Endodermal cell (in vitro differentiated cells): Measurements from ENCODE around the gene SMG5. TPM values are rescaled to one million over a fixed set of nuclear protein-coding genes. Genes with fewer than 3 reads are reported as not detected.

ENCODE experiments used
- DNase-seq: peaks from one replicate; pipeline ENCODE4 v3.0.0-alpha.2; 2017
- H3K27ac ChIP-seq: 2 replicates; pipeline ENCODE4 v1.5.1; 2013; ENCODE audit warnings: mild to moderate bottlenecking, low read depth, low read length, moderate library complexity
- H3K27me3 ChIP-seq: 2 replicates; pipeline ENCODE4 v1.6.1; 2013; ENCODE audit warnings: mild to moderate bottlenecking, low read length, moderate library complexity; ENCODE audit not compliant: insufficient read depth, control insufficient read depth, poor library complexity, severe bottlenecking
- H3K36me3 ChIP-seq: 2 replicates; pipeline ENCODE4 v1.7.0; 2013; ENCODE audit warnings: mild to moderate bottlenecking, low read length, moderate library complexity; ENCODE audit not compliant: control insufficient read depth, insufficient read depth
- H3K4me1 ChIP-seq: one replicate; pipeline ENCODE4 v1.7.0; 2013; ENCODE audit warnings: low read length; ENCODE audit not compliant: control insufficient read depth, insufficient read depth
- H3K4me3 ChIP-seq: 2 replicates; pipeline ENCODE4 v1.5.1; 2013; ENCODE audit warnings: mild to moderate bottlenecking, low read length, moderate library complexity
- H3K9ac ChIP-seq: 2 replicates; pipeline ENCODE4 v1.6.1; 2013; ENCODE audit warnings: mild to moderate bottlenecking, low read length, moderate library complexity; ENCODE audit not compliant: poor library complexity, severe bottlenecking; ENCODE audit errors: extremely low read depth
- H3K9me3 ChIP-seq: 2 replicates; pipeline ENCODE4 v1.6.1; 2013; ENCODE audit warnings: mild to moderate bottlenecking, low read length, moderate library complexity; ENCODE audit not compliant: control insufficient read depth
- H3K27ac Mint-ChIP-seq: 2 replicates; pipeline ENCODE4 v1.8.0; 2020; ENCODE audit warnings: mixed read lengths
- H3K27me3 Mint-ChIP-seq: 2 replicates; pipeline ENCODE4 v1.8.0; 2021; ENCODE audit warnings: mild to moderate bottlenecking, mixed read lengths; ENCODE audit not compliant: insufficient read depth
- H3K36me3 Mint-ChIP-seq: 2 replicates; pipeline ENCODE4 v1.8.0; 2020; ENCODE audit warnings: low read depth, mixed read lengths
- H3K4me1 Mint-ChIP-seq: 2 replicates; pipeline ENCODE4 v1.8.0; 2020; ENCODE audit warnings: mixed read lengths
- H3K4me3 Mint-ChIP-seq: 2 replicates; pipeline ENCODE4 v1.8.0; 2020; ENCODE audit warnings: mild to moderate bottlenecking, moderate library complexity, mixed read lengths
- H3K9me3 Mint-ChIP-seq: 2 replicates; pipeline ENCODE4 v1.8.0; 2020; ENCODE audit warnings: mild to moderate bottlenecking, mixed read lengths
- WGBS, 2 experiments: methylation state at CpG; one replicate each; pipeline versions ENCODE4 v1.1.5 to v1.1.7; 2013; ENCODE audit warnings: missing lambda C conversion rate in 2 of 2, mixed read lengths in 1 of 2; ENCODE audit not compliant: insufficient coverage in 1 of 2, insufficient read length in 1 of 2; 5-methylcytosine and 5-hydroxymethylcytosine counted together
- total RNA-seq, 2 donors: library from RNA; stranded (reverse); fragmentation: NEBNext Ultra II Directional in 1 of 2; extraction: Animal tissue kit (Norgen Biotek cat#: 25700) in 1 of 2; gene quantifications; 2 replicates in 1 of 2; 3 replicates in 1 of 2; pipeline ENCODE4 v1.2.1, GENCODE V29; 2021
- TF ChIP-seq, protein P1 (sequence below): fragments of 200-600 bp; sonication (generic); conservative IDR thresholded peaks from 2 replicates; pipeline ENCODE4 v1.5.0; 2021; ENCODE audit warnings: antibody characterized with exemption, mild to moderate bottlenecking

Gene SMG5
- total RNA-seq, 2 donors from 2014 or later: 103 to 111 TPM

DNA sequence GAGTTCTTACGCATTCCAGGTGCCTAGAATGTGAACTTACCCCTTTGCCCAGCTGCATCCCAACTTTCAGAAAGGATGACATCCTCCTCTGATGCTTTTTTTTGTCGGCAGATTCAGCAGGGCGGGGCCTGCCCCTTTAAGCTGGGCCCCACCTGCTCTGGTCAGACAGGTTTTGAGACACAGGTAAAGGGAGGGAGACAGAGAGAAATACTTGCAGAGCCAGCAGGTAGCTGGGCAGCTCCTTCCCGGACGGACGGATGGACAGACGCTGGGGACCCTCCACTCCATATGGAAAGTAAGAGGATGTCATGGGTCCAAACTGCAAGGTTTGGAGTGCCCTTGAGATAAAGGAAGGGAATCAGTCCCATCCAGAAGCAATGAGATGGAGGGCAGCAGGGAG lies 1.5 kb upstream of the SMG5 start, which contains the start of gene TMEM79:
Gene TMEM79, plus strand, starts transcription at position 214 of the 400 bp plus-strand sequence. CDS start 902 bp downstream, outside the sequence.
- no peak for DNase-seq
- Histone ChIP-seq H3K27ac (no peak within 1 kb of the TSS), H3K4me3 (peak within 1 kb of the TSS; percentile 90), H3K4me1 (peaks cover 6% of the 10 kb centered on the region), H3K36me3 (peaks cover 17% of the 10 kb centered on the region), H3K27me3 (no peaks in the 10 kb centered on the region), H3K9ac (peak within 1 kb of the TSS; percentile 82), H3K9me3 (no peaks in the 10 kb centered on the region)
- 90 to 93% methylated on average over 5 to 7 of the region's 7 CpGs for WGBS, 2 experiments
- Mint-ChIP-seq H3K27ac (peak within 1 kb of the TSS; percentile 89), H3K27me3 (no peaks in the 10 kb centered on the region), H3K4me1 (peaks cover 14% of the 10 kb centered on the region), H3K9me3 (no peaks in the 10 kb centered on the region), H3K36me3 (peaks cover 5% of the 10 kb centered on the region), H3K4me3 (peak within 1 kb of the TSS; percentile 95)
- TF ChIP-seq, protein P1, sequence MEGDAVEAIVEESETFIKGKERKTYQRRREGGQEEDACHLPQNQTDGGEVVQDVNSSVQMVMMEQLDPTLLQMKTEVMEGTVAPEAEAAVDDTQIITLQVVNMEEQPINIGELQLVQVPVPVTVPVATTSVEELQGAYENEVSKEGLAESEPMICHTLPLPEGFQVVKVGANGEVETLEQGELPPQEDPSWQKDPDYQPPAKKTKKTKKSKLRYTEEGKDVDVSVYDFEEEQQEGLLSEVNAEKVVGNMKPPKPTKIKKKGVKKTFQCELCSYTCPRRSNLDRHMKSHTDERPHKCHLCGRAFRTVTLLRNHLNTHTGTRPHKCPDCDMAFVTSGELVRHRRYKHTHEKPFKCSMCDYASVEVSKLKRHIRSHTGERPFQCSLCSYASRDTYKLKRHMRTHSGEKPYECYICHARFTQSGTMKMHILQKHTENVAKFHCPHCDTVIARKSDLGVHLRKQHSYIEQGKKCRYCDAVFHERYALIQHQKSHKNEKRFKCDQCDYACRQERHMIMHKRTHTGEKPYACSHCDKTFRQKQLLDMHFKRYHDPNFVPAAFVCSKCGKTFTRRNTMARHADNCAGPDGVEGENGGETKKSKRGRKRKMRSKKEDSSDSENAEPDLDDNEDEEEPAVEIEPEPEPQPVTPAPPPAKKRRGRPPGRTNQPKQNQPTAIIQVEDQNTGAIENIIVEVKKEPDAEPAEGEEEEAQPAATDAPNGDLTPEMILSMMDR: no peak

DNA sequence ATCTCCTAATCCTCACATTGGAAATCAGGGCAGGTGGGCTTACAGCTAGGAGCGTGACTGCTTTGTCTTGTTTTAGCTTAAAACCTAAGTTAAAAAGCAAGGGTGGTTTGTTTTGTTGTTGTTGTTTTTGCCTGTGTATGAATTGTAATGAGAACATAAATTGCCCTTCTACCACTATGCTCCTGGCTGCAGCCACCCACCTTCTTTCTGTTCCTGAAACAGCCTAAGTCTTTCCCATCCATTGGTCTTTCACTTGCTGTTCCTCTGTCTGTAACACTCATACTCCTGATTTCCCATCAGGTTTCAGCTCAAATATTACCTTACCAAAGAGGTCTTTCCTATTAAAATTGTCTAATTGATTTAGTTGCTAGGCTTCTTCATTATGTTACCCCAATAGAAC lies 896 bp upstream of the SMG5 start:
- TF ChIP-seq, protein P1: no peak
- Mint-ChIP-seq H3K27ac (peak overlapping the region; percentile 89), H3K36me3 (peaks cover 4% of the 10 kb centered on the region), H3K27me3 (no peaks in the 10 kb centered on the region), H3K4me1 (peaks cover 14% of the 10 kb centered on the region), H3K4me3 (peak overlapping the region; percentile 95), H3K9me3 (no peaks in the 10 kb centered on the region)
- peaks cover 6% of the 10 kb centered on the region for H3K4me1 ChIP-seq
- DNase-seq: no peak
- H3K27me3 ChIP-seq: no peaks in the 10 kb centered on the region
- H3K4me3 ChIP-seq: peak overlapping the region; percentile 90
- no peaks in the 10 kb centered on the region for H3K9me3 ChIP-seq
- peaks cover 20% of the 10 kb centered on the region for H3K36me3 ChIP-seq
- H3K27ac ChIP-seq: no peak overlapping the region
- H3K9ac ChIP-seq: peak overlapping the region; percentile 82
- WGBS, 2 experiments: 100% methylated on average over 1 of the region's 1 CpG; no CpG with 5 or more reads in 1 of the 2 experiments

DNA sequence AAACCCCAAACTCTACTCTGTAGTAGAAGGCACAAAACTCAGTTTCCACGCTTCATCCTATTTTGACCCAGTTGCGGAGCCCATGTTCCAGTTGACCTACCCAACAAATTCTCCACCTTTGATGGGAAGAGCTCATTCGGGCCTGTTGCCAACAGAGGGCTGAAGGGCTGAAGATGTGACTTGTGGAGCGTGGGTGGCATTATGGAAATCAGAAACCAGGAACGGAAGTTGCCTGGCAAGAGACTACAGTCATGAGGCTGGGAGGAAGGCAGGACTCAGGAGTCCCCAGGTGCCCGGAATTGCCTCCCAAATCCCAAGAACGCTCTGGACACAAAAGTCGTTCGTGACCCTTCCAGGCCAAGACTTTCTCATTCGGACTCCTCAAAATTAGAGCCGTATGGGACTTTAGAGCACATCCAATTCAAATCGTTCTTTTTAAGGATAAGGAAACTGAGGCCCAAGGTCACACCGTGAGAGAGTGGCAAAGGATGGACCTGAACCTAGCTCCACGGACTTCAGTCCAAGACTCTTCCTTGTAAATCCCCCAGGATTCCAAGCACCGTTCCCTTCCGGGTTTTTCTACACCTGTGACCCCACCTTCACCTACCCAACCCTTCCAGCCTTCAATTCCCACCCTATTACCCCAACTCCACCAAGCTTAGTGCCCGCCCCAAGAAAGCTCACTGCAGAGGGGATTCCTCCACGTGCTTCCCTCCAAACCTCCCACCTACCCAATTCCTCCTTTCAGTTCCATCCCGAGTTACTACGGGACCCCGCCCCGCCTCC lies 739 bp downstream of the SMG5 start:
- H3K4me3 ChIP-seq: peak overlapping the region; percentile 90
- no peaks in the 10 kb centered on the region for H3K27me3 Mint-ChIP-seq
- DNase-seq: no peak

More for the DNA sequence above, 739 bp downstream of the SMG5 start:
- Histone ChIP-seq H3K9me3 (no peaks in the 10 kb centered on the region), H3K27me3 (no peaks in the 10 kb centered on the region), H3K4me1 (peaks cover 6% of the 10 kb centered on the region), H3K36me3 (peaks cover 36% of the 10 kb centered on the region), H3K9ac (peak overlapping the region; percentile 82), H3K27ac (no peak overlapping the region)
- no peaks in the 10 kb centered on the region for H3K9me3 Mint-ChIP-seq
- 6 to 12% methylated on average over 11 to 22 of the region's 22 CpGs for WGBS, 2 experiments
- peak overlapping the region; percentile 89 for H3K27ac Mint-ChIP-seq
- peaks cover 14% of the 10 kb centered on the region for H3K4me1 Mint-ChIP-seq
- H3K36me3 Mint-ChIP-seq: peaks cover 19% of the 10 kb centered on the region
- TF ChIP-seq, protein P1: no peak
- peak overlapping the region; percentile 95 for H3K4me3 Mint-ChIP-seq
